LoVo (cell line): ENCODE results near the gene PYY.
"Not testable (repeated sequence)": the region's sequence is repeated elsewhere in the genome, so short reads cannot be mapped to it uniquely, and the experiment has no call there.

Source experiments
- DNase-seq: peaks from one replicate; pipeline ENCODE4 v3.0.0-alpha.2; 2016; ENCODE audit warnings: low spot score

PYY gene

DNA sequence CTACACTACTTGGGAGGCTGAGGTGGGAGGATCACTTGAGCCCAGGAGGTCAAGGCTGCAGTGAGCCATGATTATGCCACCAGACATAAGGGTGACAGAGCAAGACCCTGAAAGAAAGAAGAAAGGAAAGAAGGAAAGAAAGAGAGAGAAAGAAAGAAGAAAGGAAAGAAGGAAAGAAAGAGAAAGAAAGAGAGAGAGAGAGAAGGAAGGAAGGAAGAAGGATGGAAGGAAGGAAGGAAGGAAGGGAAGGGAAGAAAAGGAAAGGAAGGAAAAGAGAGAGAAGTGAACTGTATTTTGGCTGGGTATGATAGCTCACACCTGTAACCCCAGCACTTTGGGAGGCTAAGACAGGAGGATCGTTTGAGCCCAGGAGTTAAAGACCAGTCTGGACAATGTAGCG is 24.3 kb upstream of the PYY start:
- no peak for DNase-seq

DNA sequence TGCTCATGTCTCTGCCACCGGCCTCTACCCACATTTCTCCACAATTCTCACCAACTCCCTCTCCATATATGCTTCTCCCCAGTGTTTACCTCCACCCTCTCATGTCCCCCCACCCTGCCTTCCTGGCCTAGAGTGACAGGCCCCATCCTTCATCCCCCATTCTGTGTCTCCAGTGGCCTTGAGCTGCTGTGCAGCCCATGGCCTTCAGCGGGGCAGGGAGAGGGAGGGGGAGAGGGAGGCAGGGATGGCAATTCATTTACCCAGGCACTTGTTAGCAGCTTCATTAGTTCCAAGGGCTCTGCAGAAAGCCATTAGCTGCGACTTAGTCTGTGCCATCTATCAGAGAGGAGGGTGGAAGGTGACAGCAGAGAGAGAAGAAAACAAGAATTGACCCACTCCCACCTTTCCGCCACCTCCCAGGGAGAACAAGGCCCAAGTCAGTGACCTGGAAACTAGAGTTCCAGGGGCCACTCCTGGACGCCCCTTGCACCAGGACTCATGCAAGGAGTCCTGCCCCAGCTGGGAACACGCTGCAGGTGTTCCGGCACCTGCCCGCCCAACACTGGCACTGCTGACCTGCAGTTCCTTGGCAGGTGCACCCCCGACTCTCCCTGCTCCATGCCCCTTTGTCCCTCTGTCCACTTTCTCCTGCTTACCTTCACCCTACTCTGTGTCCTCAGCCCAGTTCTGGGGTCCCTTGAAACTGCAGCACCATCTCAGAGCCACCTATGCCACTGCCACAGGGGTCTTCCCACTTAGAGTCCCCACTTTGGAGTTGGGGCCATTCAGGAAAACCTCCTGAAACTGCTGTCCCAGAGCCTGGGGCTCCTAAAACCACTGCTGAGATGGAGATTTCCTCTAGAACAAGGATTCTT is 23.5 kb upstream of the PYY start:
- DNase-seq: no peak

DNA sequence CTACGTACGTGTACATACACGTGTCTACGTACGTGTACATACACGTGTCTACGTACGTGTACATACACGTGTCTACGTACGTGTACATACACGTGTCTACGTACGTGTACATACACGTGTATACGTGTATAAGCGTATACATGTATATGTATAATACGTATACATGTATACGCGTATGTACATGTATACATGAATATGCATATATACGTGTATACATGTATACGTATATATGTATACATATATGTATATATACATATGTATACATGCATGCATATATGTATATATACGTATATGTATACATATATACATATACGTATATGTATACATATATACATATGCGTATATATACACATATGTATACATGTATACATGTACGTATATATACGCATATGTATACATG is 22.2 kb upstream of the PYY start:
- DNase-seq: no peak

DNA sequence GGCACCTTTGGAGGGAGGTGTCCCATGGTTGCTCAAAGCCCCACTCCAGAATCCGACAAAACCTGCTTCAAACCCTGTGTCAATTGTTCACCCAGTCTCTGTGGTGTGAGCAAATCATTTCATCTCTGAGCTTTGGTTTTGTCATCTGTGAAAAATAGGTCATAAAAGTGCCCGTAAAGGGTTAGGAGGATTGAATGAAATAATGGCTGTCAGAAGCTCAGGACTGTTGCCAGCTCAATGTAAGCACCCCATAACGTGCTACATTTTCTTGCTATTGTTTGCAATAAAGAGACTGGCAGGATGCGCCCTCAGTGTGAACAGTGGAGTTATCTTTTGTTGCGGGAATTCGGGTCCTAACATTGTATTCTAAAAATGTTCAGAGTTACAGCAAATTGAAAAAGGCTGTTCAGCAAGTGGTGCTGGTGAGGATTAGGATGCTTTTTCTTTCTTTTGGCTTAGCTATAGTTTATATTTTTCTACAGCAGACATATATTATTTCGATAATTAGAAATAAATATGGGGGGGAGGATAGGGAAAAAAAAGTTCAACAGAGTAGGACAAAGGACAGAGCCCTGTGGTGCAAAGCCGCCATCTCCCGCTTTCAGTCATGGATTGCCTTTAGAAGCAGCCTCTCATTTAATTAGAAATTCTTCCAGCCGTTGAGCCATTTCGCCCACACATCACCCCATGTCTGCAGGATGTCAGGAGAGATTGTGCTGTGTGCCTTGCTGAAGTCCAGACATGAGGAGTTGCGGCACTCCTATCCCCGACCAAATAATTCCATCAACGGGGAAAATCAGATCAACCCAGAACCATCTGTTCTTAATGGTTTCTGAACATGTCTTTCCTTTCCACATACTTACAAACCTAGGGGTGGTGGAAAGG is 20.9 kb upstream of the PYY start:
- DNase-seq: no peak

DNA sequence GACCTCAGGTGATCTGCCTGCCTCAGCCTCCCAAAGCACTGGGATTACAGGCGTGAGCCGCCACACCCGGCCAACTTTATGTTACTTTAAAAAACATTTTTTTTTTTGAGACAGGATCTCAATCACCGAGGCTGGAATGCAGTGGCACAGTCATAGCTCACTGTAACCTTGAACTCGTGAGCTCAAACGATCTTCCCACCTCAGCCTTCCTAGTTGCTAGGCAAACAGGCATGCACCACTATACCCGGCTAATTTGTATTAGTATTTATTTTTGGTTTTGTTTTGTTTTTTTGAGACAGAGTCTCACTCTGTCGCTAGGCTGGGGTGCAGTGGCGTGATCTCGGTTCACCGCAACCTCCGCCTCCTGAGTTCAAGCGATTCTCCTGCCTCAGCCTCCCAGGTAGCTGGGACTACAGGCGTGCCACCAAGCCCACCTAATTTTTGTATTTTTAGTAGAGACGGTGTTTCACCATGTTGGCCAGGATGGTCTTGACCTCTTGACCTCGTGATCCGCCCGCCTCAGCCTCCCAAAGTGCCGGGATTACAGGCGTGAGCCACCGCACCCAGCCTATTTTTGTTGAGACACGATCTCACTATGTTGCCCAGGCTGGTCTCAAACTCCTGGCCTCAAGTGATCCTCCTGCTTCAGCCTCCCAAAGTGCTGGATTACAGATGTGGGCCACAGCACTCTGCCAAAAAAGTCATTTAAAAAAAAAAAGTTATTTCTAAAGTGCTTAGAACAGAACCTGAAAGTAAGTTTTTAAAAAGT is 18.9 kb upstream of the PYY start:
- not testable (repeated sequence) for DNase-seq

DNA sequence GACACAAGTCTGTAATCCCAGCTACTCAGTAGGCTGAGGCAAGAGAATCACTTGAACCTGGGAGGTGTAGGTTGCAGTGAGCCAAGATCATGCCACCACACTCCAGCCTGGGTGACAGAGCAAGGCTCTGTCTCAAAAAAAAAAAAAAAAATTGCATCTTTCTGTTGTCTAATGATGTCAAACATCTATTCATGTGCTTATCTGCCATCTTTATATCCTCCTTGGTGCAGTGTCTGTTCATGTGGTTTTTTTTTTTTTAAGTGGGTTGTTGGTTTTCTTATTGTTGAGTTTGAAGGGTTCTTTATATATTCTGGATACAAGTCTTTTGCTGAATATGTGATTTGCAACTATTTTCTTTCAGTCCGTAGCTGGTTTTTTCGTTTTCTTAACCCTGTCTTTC is 17.7 kb upstream of the PYY start:
- not testable (repeated sequence) for DNase-seq

DNA sequence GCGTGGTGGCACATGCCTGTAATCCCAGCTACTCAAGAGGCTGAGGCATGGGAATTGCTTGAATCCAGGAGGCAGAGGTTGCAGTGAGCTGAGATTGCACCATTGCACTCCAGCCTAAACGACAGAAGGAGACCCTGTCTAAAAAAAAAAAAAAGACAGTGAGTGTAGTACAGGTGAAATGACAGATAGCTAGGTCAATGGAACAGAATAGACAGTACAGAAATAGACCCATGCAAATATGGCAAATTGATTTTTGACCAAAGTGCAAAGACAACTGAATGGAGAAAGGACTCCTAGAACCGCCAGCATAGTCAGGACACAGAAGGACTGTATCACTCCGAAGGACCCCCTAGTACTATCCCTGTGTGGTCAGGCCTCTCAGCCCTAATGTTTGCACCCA is 16.6 kb upstream of the PYY start:
- DNase-seq: no peak

DNA sequence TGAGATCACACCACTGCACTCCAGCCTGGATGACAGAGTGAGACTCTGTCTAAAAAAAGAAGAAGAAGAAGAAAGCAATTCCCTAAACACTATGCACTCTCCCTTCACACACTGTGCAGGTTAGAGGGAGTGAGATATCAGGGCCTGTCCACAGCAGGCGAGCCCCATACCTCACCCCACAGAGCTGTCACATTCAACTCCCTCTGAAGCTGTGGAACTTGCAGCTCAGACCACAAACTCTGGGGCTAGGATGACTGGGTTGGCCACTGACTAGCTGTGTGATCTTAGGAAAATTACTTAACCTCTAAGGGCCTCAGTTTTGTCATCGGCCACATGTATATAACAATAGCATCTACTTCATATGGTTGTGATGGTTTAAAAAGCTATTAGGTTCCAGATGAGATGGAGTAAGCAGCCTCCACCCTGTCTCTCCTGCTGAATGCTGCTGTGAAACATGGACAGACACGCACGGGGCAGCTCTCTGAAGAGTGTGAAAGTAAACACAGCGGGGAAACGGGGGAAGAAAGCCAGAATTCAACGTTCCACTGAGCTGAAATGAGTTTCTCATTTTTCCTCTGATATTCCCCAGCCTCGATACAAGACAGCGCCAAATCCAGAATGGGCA is 13.6 kb upstream of the PYY start:
- no peak for DNase-seq

DNA sequence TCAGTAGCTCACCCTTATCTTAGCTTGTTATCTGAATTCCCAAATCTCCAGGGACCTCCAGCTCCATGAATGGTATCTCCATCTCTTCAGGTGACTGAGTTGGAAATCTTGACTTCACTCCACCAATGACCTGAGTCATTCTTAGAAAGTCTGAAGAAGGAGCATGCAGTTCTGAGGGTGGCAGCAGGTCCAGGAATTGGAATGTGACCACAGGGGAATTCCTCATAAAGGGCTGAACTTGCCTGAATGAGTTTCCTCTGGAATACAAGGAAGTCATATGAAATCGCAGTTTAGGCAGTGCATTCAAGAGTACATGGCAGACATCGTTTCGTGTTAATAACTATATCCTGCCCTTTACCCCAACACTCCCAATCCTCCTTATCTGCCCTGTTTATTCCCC is 12.5 kb upstream of the PYY start:
- DNase-seq: peak; percentile 14

DNA sequence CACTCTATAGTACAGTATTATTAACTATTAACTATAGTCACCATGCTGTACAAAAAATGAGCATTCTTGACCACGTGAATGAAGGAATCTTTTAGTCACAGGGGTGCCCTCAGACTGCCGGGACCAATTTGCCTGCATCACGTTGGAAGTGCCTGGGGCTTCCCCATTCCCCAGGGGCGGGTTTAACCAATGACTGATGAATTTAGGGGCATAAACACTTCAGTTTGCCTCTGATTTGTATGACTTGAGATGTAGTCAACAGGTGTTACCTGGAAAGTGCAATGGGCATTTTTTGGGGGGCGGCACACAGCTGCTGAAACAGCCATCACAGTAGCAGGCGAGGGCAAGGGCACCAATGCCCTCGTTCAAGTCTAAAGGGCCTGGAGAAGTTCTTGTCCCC is 8.7 kb upstream of the PYY start:
- DNase-seq: no peak

DNA sequence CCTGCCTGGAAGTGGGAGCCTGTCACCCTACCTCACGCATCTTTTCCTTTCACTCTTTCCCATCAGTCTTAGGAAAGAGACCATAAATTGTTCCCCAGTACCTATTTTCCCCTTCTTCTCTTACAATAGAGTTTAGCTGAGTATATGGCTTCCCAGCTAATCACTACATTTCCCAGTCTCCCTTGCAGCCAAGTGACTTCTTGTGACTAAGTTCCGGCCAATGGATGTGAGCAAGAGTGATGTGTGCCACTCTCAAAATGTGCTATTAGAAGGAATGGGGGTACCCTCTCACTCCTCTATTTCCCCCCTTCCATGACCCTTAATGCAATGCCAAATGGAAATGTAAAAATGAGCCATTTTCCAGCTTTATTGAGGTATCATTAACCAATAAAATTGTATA is 8.2 kb upstream of the PYY start:
- no peak for DNase-seq

DNA sequence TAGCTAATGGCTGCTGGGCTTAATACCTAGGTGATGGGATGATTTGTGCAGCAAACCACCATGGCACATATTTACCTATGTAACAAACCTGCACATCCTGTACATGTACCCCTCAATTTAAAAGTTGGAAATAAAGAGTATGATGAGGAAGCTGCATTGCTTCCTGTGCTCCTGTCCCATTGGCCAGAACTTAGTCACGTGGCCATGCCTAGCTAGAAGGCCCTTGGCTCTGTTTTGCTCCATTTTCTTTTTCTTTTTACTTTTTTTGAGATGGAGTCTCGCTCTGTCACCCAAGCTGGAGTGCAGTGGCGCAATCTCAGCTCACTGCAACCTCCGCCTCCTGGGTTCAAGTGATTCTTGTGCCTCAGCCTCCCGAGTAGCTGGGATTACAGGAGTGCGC is 7.6 kb upstream of the PYY start:
- DNase-seq: not testable (repeated sequence)

DNA sequence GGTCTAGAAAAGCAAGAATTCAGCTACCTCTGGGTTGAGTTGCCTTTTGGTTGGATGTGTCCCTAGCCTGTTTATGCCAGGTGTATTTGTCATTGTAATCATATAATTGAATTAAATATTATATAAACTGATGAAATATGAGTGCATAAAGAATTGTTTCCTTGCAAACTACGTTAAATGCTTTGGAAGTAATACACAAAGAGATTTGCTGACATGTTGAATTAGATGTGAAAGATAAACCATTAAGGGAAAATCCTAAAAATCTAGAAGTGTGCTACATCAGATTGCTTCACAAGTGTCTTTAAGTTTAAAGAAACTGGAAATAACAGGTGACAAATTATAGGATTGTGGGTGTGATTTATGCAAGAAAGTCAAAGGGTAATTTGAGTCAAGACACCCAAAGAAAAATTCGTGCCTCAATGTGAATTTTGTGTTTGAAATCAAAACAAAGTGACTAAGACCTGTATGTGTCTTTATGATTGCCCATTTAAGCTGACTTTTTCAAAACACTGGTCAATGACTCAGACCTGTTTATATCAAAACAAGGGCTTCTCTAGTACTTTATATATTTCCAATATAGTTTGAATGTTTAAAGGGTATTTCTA is 5.1 kb upstream of the PYY start:
- no peak for DNase-seq

DNA sequence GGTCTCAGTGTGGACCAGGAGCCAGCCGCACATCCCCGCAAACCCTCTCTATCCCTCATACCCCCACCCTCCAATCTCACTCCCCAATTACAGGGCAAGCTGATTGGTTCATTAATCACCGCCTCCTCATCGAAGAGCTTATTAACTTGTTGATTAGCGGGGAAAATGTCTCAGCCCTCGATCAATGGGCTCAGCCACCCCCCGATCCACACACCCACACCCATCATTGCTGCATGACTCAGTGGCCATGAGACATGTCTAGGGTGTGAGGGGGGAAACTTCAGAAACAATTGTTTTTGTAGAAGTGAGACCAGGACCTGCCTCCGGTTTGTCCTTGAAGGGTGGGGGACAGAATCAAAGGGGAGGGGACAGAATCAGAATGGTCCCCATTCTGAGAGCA is 2.5 kb upstream of the PYY start:
- no peak for DNase-seq

DNA sequence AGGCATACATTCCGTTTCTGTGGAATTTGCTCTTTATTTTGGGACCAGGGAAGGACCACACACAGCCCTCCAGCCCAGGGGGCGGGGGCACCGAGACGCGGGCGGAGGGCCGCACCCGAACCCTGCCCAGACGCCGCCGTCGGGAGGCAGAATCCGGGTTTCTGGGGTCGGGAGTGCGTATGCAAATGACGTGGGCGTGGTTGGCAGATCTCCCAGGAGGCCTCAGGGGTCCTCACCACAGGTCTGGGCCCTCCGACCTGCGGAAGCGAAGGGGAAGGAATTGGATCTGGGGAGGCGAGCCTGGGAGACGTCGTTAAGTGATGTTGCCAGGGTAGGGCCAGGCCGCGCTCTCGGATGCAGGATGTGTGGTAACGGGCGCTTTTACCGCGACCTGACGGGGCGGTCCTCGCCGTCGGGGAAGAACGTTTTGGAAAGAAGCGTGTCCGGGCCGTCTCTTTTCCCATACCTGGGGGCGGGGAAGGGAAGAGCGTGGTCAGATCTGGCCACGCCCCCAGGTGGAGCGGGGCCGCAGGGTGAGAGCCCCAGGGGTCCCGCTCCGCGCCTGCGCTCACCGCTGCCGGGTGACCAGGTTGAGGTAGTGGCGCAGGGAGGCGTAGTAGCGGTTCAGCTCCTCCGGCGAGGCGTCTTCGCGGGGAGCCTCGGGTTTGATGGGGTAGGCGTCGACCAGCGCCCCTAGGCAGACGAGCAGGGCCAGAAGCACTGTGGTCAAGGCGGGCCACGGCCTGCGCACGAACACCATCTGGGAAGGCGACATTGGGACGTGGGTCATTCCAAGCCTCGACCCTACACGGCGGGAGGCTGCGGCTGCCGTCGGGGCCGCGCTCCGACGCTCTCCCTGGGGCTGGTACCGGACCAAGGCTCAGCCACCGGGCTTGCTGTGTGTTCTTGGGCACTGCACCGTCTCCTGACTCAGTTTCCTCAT is 745 bp downstream of the PYY start:
- no peak for DNase-seq

DNA sequence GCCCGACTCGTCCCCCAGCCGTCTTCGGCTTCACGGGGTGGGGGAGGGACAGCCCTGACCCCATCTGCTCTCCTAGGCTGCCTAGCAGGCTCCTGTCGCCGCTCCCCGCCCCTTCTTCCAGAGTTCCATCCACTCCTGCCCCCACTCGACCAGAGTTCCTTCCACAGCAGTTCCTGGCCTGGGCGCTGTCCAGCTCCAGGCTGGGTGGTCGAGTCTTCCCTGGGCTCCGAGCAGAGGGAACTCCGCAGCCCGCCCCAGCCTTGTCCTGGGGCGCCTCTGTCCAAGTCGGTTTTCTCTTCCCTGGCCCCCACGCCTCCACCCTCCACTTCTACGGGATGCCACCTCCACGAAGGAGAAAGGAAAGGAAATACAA is 1.4 kb downstream of the PYY start:
- no peak for DNase-seq

DNA sequence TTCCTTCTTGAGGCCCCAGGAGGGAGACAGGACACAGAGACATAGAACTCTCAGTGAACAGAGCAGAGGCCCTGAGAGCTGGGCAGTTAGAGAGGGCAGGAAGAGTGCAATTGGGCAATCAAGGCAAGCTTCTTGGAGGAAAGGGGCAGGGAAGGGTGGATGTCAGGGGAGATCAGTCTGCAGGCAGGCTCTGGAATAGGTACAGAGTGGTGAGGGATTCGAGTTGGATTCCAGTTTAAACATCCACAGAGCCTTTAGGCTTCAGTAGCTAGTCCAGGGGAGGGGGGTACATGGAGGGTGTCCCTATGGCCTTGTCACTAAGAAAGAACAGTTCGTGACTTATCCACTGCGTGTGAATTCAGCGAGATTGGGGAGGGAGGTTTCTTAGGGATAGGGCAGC is 2.0 kb downstream of the PYY start:
- DNase-seq: no peak

DNA sequence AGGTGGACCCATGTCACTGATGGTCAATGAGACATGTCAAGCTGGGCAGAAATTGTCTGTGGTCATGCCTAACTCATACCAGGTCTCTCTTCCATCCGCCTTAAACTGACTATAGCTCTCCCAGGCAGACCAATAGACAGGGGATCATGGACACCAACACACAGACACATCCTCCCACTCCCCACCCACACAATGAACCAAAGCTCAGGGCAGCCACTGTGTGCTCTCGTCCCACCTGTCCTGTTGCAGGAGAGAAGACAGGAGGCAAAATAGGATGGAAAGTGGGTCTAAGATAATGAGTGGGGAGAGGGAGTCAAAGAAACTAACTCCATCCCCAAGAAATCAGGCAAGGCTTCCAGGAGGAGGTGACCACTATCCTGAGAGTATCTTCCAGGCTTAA is 3.2 kb downstream of the PYY start:
- no peak for DNase-seq

DNA sequence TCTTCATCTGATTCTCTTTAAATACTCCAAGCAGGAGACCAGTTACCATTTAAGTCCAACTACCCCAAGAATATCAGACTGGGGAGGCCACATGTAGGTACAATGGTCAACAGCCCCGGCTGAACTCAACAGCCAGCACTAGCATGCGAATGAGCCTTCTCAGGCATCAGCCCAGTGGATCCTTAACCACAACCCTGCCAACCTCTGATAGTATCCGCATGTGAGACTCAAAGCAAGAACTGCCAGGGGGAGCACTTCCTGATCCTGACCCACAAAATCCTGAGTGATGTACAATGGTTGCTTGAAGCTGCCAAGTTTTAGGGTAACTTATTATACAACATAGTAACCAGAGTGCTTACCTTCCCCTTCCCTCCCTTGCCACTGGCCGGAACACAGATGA is 4.0 kb downstream of the PYY start:
- no peak for DNase-seq

DNA sequence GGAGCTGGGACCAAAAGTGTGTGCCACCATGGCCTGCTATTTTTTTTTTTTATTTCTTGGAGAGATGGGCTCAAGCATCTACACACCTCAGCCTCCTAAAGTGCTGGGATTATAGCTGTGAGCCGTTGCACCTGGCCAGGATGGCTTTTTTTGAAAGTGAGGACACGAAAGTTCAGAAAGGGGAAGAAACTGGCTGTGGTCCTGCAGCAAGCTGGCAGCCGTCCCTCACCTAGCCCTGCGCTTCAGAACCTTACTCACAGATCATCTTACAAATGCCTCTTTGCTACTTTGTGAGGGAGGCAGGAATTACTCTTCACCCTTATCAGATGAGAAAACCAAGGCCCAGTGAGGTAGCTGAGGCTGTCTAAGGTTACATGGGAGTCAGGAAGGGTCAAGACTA is 7.0 kb downstream of the PYY start:
- DNase-seq: no peak
